ENCODE data around the gene TRIM8.

The TRIM8 gene

DNA sequence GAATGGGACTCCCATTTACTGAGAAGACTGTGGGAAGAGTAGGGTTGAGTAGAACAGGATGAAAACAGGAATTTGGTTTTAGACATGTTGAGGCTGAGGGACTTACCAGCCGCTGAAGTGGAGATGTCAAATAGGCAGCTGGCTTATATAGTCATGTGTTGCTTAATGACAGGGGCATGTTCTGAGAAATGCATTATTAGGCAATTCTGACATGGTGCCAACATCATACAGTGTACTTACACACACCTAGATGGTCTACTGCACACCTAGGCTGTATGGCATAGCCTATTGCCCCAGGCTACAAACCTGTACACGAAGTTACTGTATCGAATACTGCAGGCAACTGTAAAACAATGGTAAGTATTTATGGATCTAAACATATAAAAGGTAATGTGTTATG lies 52.5 kb downstream of the TRIM8 start:
- H3K4me3 ChIP-seq (ENCODE audit: low read depth in 1 of 2, low read length in 2 of 2) = no peak overlapping the region
- no peaks in the 10 kb centered on the region for H3K9me3 ChIP-seq (ENCODE audit: control insufficient read depth in 1 of 2, low read length in 2 of 2)
- H3K27ac ChIP-seq (ENCODE audit: low read depth, low read length) = no peak overlapping the region
- H3K9ac ChIP-seq (ENCODE audit: low read depth in 1 of 2, low read length in 2 of 2) = no peak overlapping the region
- no peaks in the 10 kb centered on the region for H3K27me3 ChIP-seq (ENCODE audit: control insufficient read depth in 1 of 2, insufficient read depth in 2 of 2, low read length in 2 of 2)
- H3K4me1 ChIP-seq (ENCODE audit: control insufficient read depth in 1 of 2, insufficient read depth in 2 of 2, low read length in 2 of 2) = no peaks in the 10 kb centered on the region
- H3K36me3 ChIP-seq (ENCODE audit: control insufficient read depth in 1 of 2, insufficient read depth in 2 of 2, low read length in 2 of 2) = peaks cover 5 to 20% of the 10 kb centered on the region in 2 donors

GRCh38 chr10:102698894-102699293 lies 54.6 kb downstream of the TRIM8 start:
- peaks cover 5 to 20% of the 10 kb centered on the region in 2 donors for H3K36me3 ChIP-seq (ENCODE audit: control insufficient read depth in 1 of 2, insufficient read depth in 2 of 2, low read length in 2 of 2)
- no peaks in the 10 kb centered on the region for H3K27me3 ChIP-seq (ENCODE audit: control insufficient read depth in 1 of 2, insufficient read depth in 2 of 2, low read length in 2 of 2)
- H3K27ac ChIP-seq (ENCODE audit: low read depth, low read length) = no peak overlapping the region
- H3K9ac ChIP-seq (ENCODE audit: low read depth in 1 of 2, low read length in 2 of 2) = no peak overlapping the region
- no peaks in the 10 kb centered on the region for H3K4me1 ChIP-seq (ENCODE audit: control insufficient read depth in 1 of 2, insufficient read depth in 2 of 2, low read length in 2 of 2)
- no peak overlapping the region for H3K4me3 ChIP-seq (ENCODE audit: low read depth in 1 of 2, low read length in 2 of 2)
- H3K9me3 ChIP-seq (ENCODE audit: control insufficient read depth in 1 of 2, low read length in 2 of 2) = no peaks in the 10 kb centered on the region

GRCh38 chr10:102701272-102701671 lies 57.0 kb downstream of the TRIM8 start:
- no peak overlapping the region for H3K27ac ChIP-seq (ENCODE audit: low read depth, low read length)
- no peaks in the 10 kb centered on the region for H3K9me3 ChIP-seq (ENCODE audit: control insufficient read depth in 1 of 2, low read length in 2 of 2)
- H3K27me3 ChIP-seq (ENCODE audit: control insufficient read depth in 1 of 2, insufficient read depth in 2 of 2, low read length in 2 of 2) = no peaks in the 10 kb centered on the region
- no peaks in the 10 kb centered on the region for H3K4me1 ChIP-seq (ENCODE audit: control insufficient read depth in 1 of 2, insufficient read depth in 2 of 2, low read length in 2 of 2)
- H3K9ac ChIP-seq (ENCODE audit: low read depth in 1 of 2, low read length in 2 of 2) = no peak overlapping the region
- peaks cover 5 to 20% of the 10 kb centered on the region in 2 donors for H3K36me3 ChIP-seq (ENCODE audit: control insufficient read depth in 1 of 2, insufficient read depth in 2 of 2, low read length in 2 of 2)
- no peak overlapping the region for H3K4me3 ChIP-seq (ENCODE audit: low read depth in 1 of 2, low read length in 2 of 2)

DNA sequence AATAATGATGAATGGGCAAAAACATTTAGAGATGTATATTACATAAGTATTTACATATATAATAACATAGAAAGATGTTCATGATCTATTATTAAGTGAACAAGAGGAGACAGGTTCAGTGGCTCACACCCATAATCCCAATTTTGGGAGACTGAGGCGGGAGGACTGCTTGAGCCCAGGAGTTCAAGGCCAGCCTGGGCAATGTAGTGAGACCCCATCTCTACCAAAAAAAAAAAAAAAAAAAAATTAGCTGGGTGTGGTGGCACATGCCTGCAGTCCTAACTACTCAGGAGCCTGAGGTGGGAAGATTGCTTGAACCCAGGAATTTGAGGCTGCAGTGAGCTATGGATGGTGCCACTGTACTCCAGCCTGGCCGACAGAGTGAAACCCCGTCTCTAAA lies 57.5 kb downstream of the TRIM8 start:
- no peaks in the 10 kb centered on the region for H3K9me3 ChIP-seq (ENCODE audit: control insufficient read depth in 1 of 2, low read length in 2 of 2)
- H3K27ac ChIP-seq (ENCODE audit: low read depth, low read length) = no peak overlapping the region
- H3K9ac ChIP-seq (ENCODE audit: low read depth in 1 of 2, low read length in 2 of 2) = no peak overlapping the region
- H3K4me1 ChIP-seq (ENCODE audit: control insufficient read depth in 1 of 2, insufficient read depth in 2 of 2, low read length in 2 of 2) = no peaks in the 10 kb centered on the region
- H3K36me3 ChIP-seq (ENCODE audit: control insufficient read depth in 1 of 2, insufficient read depth in 2 of 2, low read length in 2 of 2) = peaks cover 5 to 17% of the 10 kb centered on the region in 2 donors
- H3K4me3 ChIP-seq (ENCODE audit: low read depth in 1 of 2, low read length in 2 of 2) = no peak overlapping the region
- H3K27me3 ChIP-seq (ENCODE audit: control insufficient read depth in 1 of 2, insufficient read depth in 2 of 2, low read length in 2 of 2) = no peaks in the 10 kb centered on the region

GRCh38 chr10:102702742-102703141 lies 58.5 kb downstream of the TRIM8 start:
- Histone ChIP-seq H3K27ac (ENCODE audit: low read depth, low read length) (no peak overlapping the region), H3K4me1 (ENCODE audit: control insufficient read depth in 1 of 2, insufficient read depth in 2 of 2, low read length in 2 of 2) (peaks cover 0 to 4% of the 10 kb centered on the region in 2 donors), H3K9ac (ENCODE audit: low read depth in 1 of 2, low read length in 2 of 2) (no peak overlapping the region), H3K36me3 (ENCODE audit: control insufficient read depth in 1 of 2, insufficient read depth in 2 of 2, low read length in 2 of 2) (peaks cover 5 to 13% of the 10 kb centered on the region in 2 donors), H3K4me3 (ENCODE audit: low read depth in 1 of 2, low read length in 2 of 2) (no peak overlapping the region), H3K9me3 (ENCODE audit: control insufficient read depth in 1 of 2, low read length in 2 of 2) (no peaks in the 10 kb centered on the region), H3K27me3 (ENCODE audit: control insufficient read depth in 1 of 2, insufficient read depth in 2 of 2, low read length in 2 of 2) (no peaks in the 10 kb centered on the region)

DNA sequence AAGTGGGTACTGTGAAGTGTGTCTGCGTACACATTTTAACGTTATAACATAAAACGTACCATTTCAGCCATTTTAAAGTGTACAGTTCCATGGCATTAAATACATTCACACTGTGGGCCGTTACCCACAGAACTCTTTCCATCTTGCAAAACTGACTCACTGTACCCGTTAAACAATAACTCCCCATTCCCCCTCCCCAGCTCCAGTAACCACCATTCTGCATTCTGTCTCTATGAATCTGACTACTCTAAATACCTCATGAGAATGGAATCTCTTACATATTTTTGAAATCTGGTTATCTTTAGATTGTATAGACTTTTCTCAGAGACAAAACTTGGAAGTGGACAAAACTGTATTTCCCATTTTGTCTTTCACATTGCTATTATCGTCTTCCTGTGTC lies 60.6 kb downstream of the TRIM8 start:
- Histone ChIP-seq H3K4me3 (ENCODE audit: low read depth in 1 of 2, low read length in 2 of 2) (no peak overlapping the region), H3K27me3 (ENCODE audit: control insufficient read depth in 1 of 2, insufficient read depth in 2 of 2, low read length in 2 of 2) (no peaks in the 10 kb centered on the region), H3K36me3 (ENCODE audit: control insufficient read depth in 1 of 2, insufficient read depth in 2 of 2, low read length in 2 of 2) (no peaks in the 10 kb centered on the region), H3K4me1 (ENCODE audit: control insufficient read depth in 1 of 2, insufficient read depth in 2 of 2, low read length in 2 of 2) (peaks cover 0 to 4% of the 10 kb centered on the region in 2 donors), H3K9me3 (ENCODE audit: control insufficient read depth in 1 of 2, low read length in 2 of 2) (no peaks in the 10 kb centered on the region), H3K27ac (ENCODE audit: low read depth, low read length) (no peak overlapping the region), H3K9ac (ENCODE audit: low read depth in 1 of 2, low read length in 2 of 2) (no peak overlapping the region)

DNA sequence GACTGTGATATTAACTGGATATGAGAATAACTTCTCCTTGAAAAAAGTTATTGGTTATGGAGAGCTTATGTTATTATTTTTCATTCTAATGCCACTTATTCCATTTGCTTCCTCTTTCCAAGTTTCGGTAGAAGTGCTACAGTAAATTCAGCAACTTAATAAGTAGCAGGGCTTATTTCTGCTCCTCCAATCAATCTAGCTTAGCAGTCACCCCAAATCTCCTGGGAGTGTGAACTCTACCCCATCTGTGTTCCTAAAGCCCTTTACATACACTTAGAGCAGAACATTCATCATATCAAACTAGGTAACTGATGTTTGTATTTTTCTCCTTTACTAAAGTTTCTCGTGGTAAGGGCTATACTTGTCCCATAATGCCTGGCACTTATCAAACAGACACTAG lies 61.3 kb downstream of the TRIM8 start:
- Histone ChIP-seq H3K9ac (ENCODE audit: low read depth in 1 of 2, low read length in 2 of 2) (no peak overlapping the region), H3K4me3 (ENCODE audit: low read depth in 1 of 2, low read length in 2 of 2) (no peak overlapping the region), H3K9me3 (ENCODE audit: control insufficient read depth in 1 of 2, low read length in 2 of 2) (no peaks in the 10 kb centered on the region), H3K36me3 (ENCODE audit: control insufficient read depth in 1 of 2, insufficient read depth in 2 of 2, low read length in 2 of 2) (no peaks in the 10 kb centered on the region), H3K27ac (ENCODE audit: low read depth, low read length) (no peak overlapping the region), H3K27me3 (ENCODE audit: control insufficient read depth in 1 of 2, insufficient read depth in 2 of 2, low read length in 2 of 2) (no peaks in the 10 kb centered on the region), H3K4me1 (ENCODE audit: control insufficient read depth in 1 of 2, insufficient read depth in 2 of 2, low read length in 2 of 2) (peaks cover 0 to 4% of the 10 kb centered on the region in 2 donors)

Measured in duodenal mucosa (tissue), 2 donors.